Parathyroid adenoma (tissue), 2 donors: ENCODE data around the gene ELAC1.

Experiments
- H2AFZ ChIP-seq: fragments of 300-600 bp; sonication (generic); one replicate; pipeline ENCODE4 v1.7.0; 2017; ENCODE audit warnings: antibody characterized with exemption, mild to moderate bottlenecking
- H3K27ac ChIP-seq: fragments of 300-600 bp; sonication (generic); one replicate; pipeline ENCODE4 v1.7.0; 2017
- H3K27me3 ChIP-seq: fragments of 300-600 bp; sonication (generic); one replicate; pipeline ENCODE4 v1.7.0; 2017; ENCODE audit warnings: low read length; ENCODE audit not compliant: control insufficient read depth, insufficient read depth
- H3K36me3 ChIP-seq: fragments of 300-600 bp; sonication (generic); one replicate; pipeline ENCODE4 v1.7.0; 2017; ENCODE audit warnings: low read length; ENCODE audit not compliant: control insufficient read depth, insufficient read depth
- H3K4me1 ChIP-seq: fragments of 300-600 bp; sonication (generic); one replicate; pipeline ENCODE4 v1.7.0; 2017; ENCODE audit warnings: control low read depth
- H3K4me2 ChIP-seq: fragments of 300-600 bp; sonication (generic); one replicate; pipeline ENCODE4 v1.7.0; 2017; ENCODE audit warnings: low read length
- H3K4me3 ChIP-seq: fragments of 300-600 bp; sonication (generic); one replicate; pipeline ENCODE4 v1.7.0; 2017; ENCODE audit warnings: low read depth, low read length
- H3K79me2 ChIP-seq: fragments of 300-600 bp; sonication (generic); one replicate; pipeline ENCODE4 v1.7.0; 2017; ENCODE audit warnings: control low read depth
- H3K9ac ChIP-seq: fragments of 300-600 bp; sonication (generic); one replicate; pipeline ENCODE4 v1.7.0; 2017; ENCODE audit warnings: mild to moderate bottlenecking
- H3K9me3 ChIP-seq: fragments of 300-600 bp; sonication (generic); one replicate; pipeline ENCODE4 v1.7.0; 2017; ENCODE audit warnings: low read length; ENCODE audit not compliant: control insufficient read depth
- CTCF ChIP-seq: fragments of 300-600 bp; sonication (generic); IDR thresholded peaks from one replicate; pipeline ENCODE4 v1.7.0; 2017; ENCODE audit warnings: antibody characterized with exemption, mild to moderate bottlenecking
- donor health status: primary hyperparathyroidism.

ELAC1 gene

DNA sequence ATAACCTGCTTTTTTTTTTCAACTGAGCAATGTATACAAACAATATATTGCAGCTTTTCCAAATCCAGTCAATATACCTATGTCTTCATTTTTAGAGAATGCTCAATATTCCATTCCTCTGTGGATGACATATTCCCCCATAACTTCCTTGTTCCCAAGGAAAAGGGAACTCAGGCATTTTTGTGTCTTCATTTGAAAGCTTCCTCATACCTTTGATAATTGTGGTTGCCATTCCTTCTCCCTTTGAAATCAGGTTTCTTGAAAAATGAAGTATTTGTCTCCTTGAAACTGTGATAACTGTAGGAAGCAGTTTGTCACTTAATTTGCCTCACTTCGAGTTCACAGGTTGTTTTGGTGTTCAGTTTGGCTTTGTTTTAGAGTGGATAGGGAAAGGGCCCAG, 13.5 kb downstream of the ELAC1 start:
- peaks cover 28% of the 10 kb centered on the region for H3K79me2 ChIP-seq
- H3K9me3 ChIP-seq = no peaks in the 10 kb centered on the region
- no peak overlapping the region for H3K4me2 ChIP-seq
- H3K27ac ChIP-seq = no peak overlapping the region
- H3K9ac ChIP-seq = no peak overlapping the region
- no peaks in the 10 kb centered on the region for H3K4me1 ChIP-seq
- no peaks in the 10 kb centered on the region for H3K36me3 ChIP-seq
- no peaks in the 10 kb centered on the region for H3K27me3 ChIP-seq
- H2AFZ ChIP-seq = no peak overlapping the region
- TF ChIP-seq CTCF = no peak
- H3K4me3 ChIP-seq = no peak overlapping the region

DNA sequence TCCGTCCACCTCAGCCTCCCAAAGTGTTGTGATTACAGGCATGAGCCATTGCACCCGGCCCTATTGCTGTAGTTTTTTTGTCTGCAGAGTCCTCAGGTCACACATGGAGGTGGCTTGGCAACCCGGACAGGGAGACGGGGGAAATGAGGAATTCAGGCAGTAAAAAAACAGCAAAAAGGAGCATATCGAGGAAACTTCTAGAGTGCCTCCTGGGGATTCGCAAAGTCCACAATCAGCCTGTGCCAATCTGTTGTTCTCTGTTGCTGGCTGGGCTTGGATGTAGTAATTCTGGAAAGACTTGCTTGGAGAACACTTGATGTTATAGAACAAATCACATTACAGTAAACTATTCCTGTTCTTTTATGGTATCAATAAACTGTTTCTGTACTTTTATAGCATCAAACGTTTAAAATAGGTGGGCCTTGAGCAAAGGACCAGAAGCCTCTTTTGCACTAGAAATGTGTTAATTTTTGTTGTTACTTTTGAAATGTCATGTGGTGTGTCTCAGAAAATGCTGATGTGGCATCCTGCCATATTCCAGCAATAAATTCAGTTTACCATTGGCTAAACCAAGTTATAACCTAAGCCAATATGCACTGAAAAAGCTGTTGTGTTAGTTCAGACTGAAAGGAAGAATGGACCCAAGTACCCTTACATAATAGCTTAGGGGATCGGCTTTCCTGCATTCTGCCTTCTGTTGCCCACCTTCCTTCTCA, 14.4 kb downstream of the ELAC1 start:
- no peak for TF ChIP-seq CTCF
- peaks cover 20% of the 10 kb centered on the region for H3K79me2 ChIP-seq
- no peak overlapping the region for H2AFZ ChIP-seq
- H3K4me1 ChIP-seq = peaks cover 6% of the 10 kb centered on the region
- H3K9me3 ChIP-seq = no peaks in the 10 kb centered on the region
- no peak overlapping the region for H3K4me2 ChIP-seq
- H3K27ac ChIP-seq = no peak overlapping the region
- H3K4me3 ChIP-seq = no peak overlapping the region
- H3K27me3 ChIP-seq = no peaks in the 10 kb centered on the region
- no peaks in the 10 kb centered on the region for H3K36me3 ChIP-seq
- H3K9ac ChIP-seq = no peak overlapping the region

DNA sequence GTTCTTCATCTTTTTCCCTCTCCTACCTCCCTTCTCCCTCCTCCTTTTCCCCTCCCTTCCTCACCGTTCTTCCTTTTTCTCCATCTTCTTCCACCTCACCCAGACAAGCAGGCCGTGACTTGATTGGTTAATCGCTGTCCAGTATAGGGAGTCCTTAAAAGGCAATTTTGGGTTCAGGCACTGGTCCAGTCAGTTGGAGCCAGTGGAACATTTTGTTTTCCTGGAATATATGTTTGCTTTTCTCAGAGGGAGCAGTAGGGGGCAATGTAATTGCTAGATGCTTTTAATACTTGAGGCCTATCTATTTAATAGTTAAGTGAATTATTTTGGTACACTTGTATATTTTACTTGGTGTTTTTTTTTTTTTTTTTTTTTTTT, 15.0 kb downstream of the ELAC1 start:
- Histone ChIP-seq H3K27me3 (no peaks in the 10 kb centered on the region), H3K4me3 (no peak overlapping the region), H3K4me1 (peaks cover 8% of the 10 kb centered on the region), H3K36me3 (no peaks in the 10 kb centered on the region), H3K4me2 (no peak overlapping the region), H3K9me3 (no peaks in the 10 kb centered on the region), H3K27ac (no peak overlapping the region), H2AFZ (no peak overlapping the region), H3K79me2 (peaks cover 14% of the 10 kb centered on the region), H3K9ac (no peak overlapping the region)
- no peak for TF ChIP-seq CTCF

- H3K9me3 ChIP-seq = no peaks in the 10 kb centered on the region
- no peak for TF ChIP-seq CTCF
- peaks cover 8% of the 10 kb centered on the region for H3K4me1 ChIP-seq
- H3K9ac ChIP-seq = no peak overlapping the region
- H3K4me2 ChIP-seq = no peak overlapping the region
- H3K36me3 ChIP-seq = no peaks in the 10 kb centered on the region
- H2AFZ ChIP-seq = no peak overlapping the region
- H3K27ac ChIP-seq = no peak overlapping the region
- no peak overlapping the region for H3K4me3 ChIP-seq
- H3K79me2 ChIP-seq = no peaks in the 10 kb centered on the region
- no peaks in the 10 kb centered on the region for H3K27me3 ChIP-seq
Measured at GRCh38 chr18:50986360-50987087, 18.7 kb downstream of the ELAC1 start.
